Cardiac muscle cell (in vitro differentiated cells and primary cell): Measurements from ENCODE around the gene OSBPL9. TPM values are rescaled to one million over a fixed set of nuclear protein-coding genes. Genes with fewer than 3 reads are reported as not detected.

ENCODE experiments used
- DNase-seq, 2 donors: peaks; one replicate each; pipeline versions ENCODE4 v3.0.0 to v3.0.0-alpha.2; 2010 to 2017; ENCODE audit warnings: low read depth in 1 of 2, low spot score in 1 of 2
- H3K27ac ChIP-seq: fragments of 200-600 bp; sonication (generic); 2 replicates; pipeline ENCODE4 v1.5.1; 2016
- H3K27me3 ChIP-seq: fragments of 200-600 bp; sonication (generic); 2 replicates; pipeline ENCODE4 v1.6.0; 2016; ENCODE audit warnings: control low read depth
- H3K36me3 ChIP-seq: fragments of 200-600 bp; sonication (generic); 2 replicates; pipeline ENCODE4 v1.5.1; 2016; ENCODE audit warnings: control low read depth
- H3K4me1 ChIP-seq: fragments of 200-600 bp; sonication (generic); 2 replicates; pipeline ENCODE4 v1.8.1; 2017; ENCODE audit warnings: low read depth, mild to moderate bottlenecking, mixed run types
- H3K4me3 ChIP-seq: fragments of 200-600 bp; sonication (generic); 2 replicates; pipeline ENCODE4 v1.5.1; 2016; ENCODE audit warnings: mild to moderate bottlenecking
- H3K9me3 ChIP-seq: fragments of 200-600 bp; sonication (generic); 2 replicates; pipeline ENCODE4 v1.5.1; 2017; ENCODE audit warnings: low read depth, mild to moderate bottlenecking, control low read depth
- CTCF ChIP-seq: IDR thresholded peaks from 2 replicates; pipeline ENCODE4 v1.5.1; 2012; ENCODE audit warnings: low read depth, mild to moderate bottlenecking, low read length
- polyA plus RNA-seq: library from polyadenylated mRNA; unstranded; fragments of >200 nt; fragmentation: Nextera tagmentation; extraction: Ambion mirVana; gene quantifications from 2 replicates; pipeline ENCODE4 v1.2.1, GENCODE V29; 2016
- total RNA-seq: library from RNA; depleted of rRNA; stranded (reverse); fragments of >200 nt; gene quantifications from 2 replicates; pipeline ENCODE4 v1.2.3, GENCODE V29; 2016

Gene OSBPL9
- total and polyA plus RNA-seq, 2 experiments from 2014 or later: 103 to 104 TPM

DNA sequence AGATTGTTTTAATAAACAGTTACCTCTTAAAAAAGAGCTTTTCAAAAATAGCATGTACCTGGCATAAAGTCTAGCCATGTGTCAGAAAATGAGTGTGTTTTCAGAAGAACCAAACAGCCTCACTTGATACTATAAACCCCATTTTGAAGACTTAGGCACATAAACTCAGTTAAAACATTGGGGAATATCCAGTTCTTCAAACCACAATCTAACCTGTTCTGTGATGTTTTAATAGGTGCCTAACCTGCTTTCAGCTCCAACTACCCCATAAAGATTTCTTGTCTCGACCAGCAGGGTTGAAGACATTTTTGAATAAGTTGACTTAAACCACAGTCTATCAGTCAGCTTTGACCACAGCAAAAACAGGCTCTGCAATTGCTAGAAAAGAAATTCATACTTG, 220.4 kb downstream of the OSBPL9 start:
- Histone ChIP-seq H3K36me3 (peaks cover 22% of the 10 kb centered on the region), H3K27me3 (no peaks in the 10 kb centered on the region), H3K9me3 (no peaks in the 10 kb centered on the region), H3K4me3 (no peak overlapping the region), H3K4me1 (no peaks in the 10 kb centered on the region), H3K27ac (no peak overlapping the region)
- no peak for TF ChIP-seq CTCF
- no peak for DNase-seq

Other genes starting within 250 kb of the OSBPL9 start
- 66.4 and 110 TPM in 2 replicates for gene EPS15, start 97.8 kb upstream of the OSBPL9 start, total RNA-seq
- gene EPS15, start 97.8 kb upstream of the OSBPL9 start, polyA plus RNA-seq: 34.1 and 57.5 TPM in 2 replicates